Right ventricle myocardium superior (tissue), 1 donor: Measurements from ENCODE around the gene AGBL3. TPM values are rescaled to one million over a fixed set of nuclear protein-coding genes. Genes with fewer than 3 reads are reported as not detected.
"Not testable (repeated sequence)": the region's sequence is repeated elsewhere in the genome, so short reads cannot be mapped to it uniquely, and the experiment has no call there.

ENCODE experiments used
- ATAC-seq: fragments of 200-7000 bp; cut with Tn5 transposase; one replicate; pipeline ENCODE4 v1.9.1; 2020; ENCODE audit warnings: mild to moderate bottlenecking; ENCODE audit not compliant: poor library complexity
- DNase-seq: peaks from one replicate; pipeline ENCODE4 v3.0.0-alpha.2; 2020
- intact Hi-C: fragments of 100-400 bp; cut with DNase I; formaldehyde crosslinking; loops from one replicate; pipeline ENCODE4 v1.11.2; 2022
- total RNA-seq: library from RNA; stranded (reverse); fragmentation: NEBNext Ultra II Directional; extraction: Animal tissue kit (Norgen Biotek cat#: 25700); gene quantifications from one replicate; pipeline ENCODE4 v1.2.1, GENCODE V29; 2021
- donor health status: DM: no; HTN: yes; CAD: no; lungs with severe emphysema.

Gene AGBL3
- total RNA-seq, 1 donor from 2014 or later = 1.2 TPM

DNA sequence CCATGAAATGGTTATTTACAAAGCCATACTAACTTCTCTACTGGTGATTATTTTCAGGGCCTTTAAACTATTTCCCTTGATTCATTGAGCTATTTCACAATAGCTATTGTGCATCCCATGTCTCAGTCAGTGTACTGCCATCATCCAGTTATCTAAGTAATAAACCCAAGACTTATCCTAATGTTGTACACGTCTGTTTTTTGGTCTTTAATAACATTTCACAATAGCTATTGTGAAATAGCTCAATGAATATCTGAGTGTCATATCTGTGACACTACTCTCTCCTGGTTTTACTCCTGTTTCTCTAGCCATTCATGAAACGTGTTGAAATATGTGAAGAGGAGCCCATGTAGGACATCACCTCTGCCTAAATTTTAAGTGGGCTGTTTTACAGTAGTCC, 125.1 kb downstream of the AGBL3 start:
- ATAC-seq = no peak
- intact Hi-C loops = no loop called here
- DNase-seq = no peak

DNA sequence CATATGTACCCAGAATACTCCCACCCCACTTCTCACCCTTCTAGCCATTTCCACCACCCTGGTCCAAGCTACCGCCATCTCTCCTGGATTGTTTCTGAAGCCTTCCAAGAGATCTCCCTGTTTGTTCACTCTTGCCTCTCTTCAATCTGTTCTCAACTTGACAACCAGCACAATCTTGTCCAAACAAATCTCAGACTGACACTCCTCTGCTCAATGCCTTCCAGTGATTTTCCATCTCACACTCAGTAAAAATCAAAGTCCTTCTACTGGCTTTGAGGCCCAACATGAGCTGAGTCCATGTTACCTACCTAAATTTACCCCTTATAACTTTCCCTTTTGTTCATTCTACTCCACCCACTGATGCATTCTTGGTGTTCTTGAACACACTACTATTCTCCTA, 128.3 kb downstream of the AGBL3 start:
- intact Hi-C loops = no loop called here
- DNase-seq (no peak), ATAC-seq (no peak)

DNA sequence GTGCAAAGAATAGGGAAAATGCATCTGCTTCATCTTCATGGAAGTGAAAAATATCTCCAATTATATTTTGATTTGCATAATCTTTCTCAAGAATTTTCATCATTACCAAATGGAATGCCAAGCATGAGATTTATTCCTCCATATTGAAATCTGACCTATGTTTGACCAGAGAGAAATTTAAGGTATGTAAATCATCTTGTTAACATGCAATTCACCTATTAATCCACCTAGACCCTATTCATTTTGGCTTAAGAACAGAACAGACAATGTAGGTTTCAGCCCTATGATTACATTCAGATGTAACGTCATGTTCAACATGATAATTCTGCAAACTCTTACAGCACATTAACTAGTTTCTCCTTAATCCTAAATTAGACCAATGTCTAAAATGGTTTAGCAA, 130.8 kb downstream of the AGBL3 start:
- no peak for DNase-seq
- intact Hi-C loops = no loop called here
- no peak for ATAC-seq

DNA sequence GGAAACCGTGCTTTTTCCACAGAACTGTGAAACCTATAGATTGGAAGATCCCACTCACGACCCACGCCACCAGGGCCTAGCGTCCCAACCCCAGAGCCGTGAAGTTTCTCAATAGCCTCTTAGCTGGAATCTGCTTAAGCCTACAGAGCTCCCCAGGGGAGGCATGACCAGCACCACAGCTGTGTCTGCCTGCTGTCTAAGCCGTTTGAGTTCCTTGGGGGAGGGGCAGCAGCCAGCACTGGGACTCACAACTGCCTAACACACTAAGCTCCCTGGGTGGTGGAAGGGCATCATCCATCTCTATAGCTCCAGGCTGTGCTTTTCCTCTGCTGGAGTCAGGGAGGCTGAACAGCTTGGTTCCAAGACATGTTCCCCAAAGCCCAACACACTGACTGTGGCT, 135.6 kb downstream of the AGBL3 start:
- ATAC-seq (no peak), DNase-seq (no peak)
- intact Hi-C loops = no loop called here

DNA sequence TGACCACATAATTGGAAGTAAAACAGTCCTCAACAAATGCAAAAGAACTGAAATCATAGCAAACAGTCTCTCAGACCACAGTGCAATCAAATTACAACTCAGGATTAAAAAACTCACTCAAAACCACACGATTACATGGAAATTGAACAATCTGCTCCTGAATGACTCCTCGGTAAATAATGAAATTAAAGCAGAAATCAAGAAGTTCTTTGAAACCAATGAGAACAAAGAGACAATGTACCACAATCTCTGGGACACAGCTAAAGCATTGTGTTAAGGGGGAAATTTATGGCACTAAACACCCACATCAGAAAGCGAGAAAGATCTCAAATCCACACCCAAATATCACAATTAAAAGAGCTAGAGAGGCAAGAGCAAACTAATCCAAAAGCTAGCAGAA, 138.3 kb downstream of the AGBL3 start:
- intact Hi-C loops, ATAC-seq: not testable (repeated sequence)

DNA sequence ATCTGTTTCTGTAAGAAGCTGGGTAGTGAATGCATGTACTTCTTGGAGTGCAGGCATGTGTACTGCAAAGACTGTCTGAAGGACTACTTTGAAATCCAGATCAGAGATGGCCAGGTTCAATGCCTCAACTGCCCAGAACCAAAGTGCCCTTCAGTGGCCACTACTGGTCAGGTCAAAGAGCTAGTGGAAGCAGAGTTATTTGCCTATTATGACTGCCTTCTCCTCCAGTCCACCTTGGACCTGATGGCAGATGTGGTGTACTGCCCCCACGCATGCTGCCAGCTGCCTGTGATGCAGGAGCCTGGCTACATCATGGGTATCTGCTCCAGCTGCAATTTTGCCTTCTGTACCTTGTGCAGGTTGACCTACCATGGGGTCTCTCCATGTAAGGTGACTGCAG, 142.6 kb downstream of the AGBL3 start:
- intact Hi-C loops = no loop called here
- ATAC-seq (no peak), DNase-seq (no peak)

More for the DNA sequence above, 138.3 kb downstream of the AGBL3 start:
- not testable (repeated sequence) for DNase-seq

DNA sequence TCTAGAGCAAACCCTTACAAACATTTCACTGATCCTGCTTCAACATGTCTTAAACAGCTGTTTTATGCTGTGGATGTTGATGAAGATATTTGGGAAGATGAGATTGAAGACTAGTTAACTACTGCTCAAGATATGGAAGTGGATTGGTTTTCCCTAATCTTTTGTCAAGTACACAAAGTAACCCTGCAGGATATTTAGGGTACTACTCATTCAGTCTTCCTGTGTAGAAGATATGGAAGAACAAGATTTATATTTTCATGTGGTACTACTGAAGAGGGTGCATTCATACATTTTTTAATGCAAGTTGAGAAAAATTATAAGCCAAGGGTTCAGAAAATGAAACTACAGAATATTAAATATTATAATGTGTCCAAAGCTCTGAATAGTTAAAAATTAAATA, 143.3 kb downstream of the AGBL3 start:
- DNase-seq = no peak
- intact Hi-C loops = no loop called here
- ATAC-seq = no peak

DNA sequence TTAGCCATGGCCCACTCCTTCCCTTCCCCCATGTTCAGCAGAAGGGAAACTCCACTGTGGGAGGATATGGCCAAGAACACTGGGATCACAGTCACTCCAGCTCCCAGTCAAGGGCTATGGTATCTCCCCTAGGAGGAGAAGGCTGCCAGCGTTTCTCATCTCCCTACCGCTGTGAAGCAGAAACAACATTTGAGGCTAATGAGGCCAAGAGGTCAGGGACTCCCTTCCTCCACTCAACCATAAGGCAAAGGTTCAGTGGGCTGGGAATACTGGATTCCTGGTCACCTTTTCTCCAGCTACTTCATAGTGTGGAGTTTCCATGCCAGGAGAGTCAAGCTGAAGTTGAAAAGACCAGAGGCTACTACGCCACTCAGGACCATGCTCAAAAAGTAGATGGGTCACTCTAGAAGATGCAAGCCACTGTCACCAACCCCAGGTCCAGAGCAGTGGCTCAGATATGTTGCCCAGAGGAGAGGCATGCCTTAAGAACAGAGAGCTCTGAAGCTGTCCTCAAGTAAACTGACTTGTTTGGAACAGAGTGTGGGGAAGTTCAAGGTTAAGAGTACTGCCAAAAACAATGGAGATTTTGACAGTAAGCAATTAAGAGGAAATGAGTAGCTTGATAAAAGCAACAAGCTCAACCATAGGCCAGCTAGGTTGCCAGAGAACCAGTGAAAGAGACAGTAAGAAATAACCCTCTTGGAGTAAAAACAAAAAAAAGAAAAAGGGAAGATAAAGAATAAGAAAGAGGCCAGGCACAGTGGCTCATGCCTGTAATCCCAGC, 157.8 kb downstream of the AGBL3 start:
- peak; percentile 13 for ATAC-seq
- no peak for DNase-seq
- intact Hi-C loops = no loop called here

DNA sequence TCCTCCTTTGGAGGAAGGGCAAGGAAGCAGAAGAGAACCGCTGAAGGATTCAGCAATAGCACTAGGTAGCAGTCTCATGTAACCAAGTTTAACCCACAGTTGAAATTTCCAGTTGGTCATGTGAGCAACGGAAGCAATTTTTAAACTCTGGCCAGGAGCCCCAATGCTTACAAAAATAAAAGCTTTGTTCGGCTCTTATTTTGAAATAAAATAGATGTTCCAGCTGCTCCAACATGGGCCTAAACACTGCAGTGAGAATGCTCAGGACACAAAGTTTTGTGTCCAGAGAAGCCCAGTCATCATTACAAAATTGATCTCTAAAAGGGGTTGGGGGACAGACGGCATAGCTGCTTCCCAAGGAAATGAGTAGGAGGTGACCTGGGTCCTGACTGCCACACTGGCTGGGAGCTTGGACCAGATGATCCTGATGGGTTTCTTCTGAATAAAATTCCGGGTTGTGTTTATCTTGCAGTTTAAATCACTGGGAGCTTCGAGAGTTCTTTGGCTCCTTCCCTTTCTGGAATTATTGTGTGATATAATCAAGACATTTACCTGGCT, 161.1 kb downstream of the AGBL3 start:
- ATAC-seq = peak; percentile 71
- intact Hi-C loops = no loop called here

DNA sequence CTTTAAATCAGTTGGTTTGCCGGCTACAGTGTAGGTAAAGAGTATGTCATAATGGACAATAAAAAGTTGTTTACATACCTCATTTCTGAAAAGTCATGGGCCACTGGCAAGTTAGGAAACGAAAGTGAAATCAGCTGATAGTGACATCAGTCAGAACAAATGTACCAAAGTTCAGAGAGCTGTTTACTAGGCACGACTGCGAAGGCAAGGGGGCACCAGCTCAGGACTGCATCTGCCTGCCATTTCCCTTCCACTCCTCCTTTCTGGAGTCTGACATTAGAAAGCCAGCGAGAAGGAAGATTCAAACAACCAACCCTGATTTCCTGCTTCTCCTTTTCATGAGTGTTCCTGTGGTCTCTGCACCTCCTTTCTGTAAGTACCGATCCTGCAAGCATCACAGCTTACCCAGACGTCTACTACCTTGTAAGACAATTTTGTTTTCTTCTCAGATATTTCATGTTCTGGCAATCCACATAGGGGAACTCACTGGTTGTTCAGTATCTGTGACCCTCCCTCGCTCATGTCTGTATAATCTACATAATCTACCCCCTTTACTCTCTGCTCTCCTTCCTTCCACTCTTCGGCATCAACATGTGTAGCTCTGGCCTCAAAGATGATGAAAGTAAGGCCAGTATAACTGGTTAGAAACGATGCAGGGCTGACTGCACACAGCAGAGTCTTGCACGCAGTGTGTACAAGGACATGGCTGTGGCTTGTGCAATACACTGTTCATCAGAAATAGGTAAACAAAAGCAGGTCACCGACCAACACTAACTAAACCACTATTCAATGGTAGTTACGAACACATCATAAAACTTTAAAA, 161.8 kb downstream of the AGBL3 start, which contains the start of gene TMEM140:
TMEM140 (plus strand) TSS at position 174 of the 823 bp plus-strand sequence. CDS start 16,370 bp downstream, outside the sequence.
- intact Hi-C loops = no loop called here
- ATAC-seq (peak; percentile 88), DNase-seq (peak; percentile 59)

More for the DNA sequence above, 161.1 kb downstream of the AGBL3 start:
- no peak for DNase-seq

DNA sequence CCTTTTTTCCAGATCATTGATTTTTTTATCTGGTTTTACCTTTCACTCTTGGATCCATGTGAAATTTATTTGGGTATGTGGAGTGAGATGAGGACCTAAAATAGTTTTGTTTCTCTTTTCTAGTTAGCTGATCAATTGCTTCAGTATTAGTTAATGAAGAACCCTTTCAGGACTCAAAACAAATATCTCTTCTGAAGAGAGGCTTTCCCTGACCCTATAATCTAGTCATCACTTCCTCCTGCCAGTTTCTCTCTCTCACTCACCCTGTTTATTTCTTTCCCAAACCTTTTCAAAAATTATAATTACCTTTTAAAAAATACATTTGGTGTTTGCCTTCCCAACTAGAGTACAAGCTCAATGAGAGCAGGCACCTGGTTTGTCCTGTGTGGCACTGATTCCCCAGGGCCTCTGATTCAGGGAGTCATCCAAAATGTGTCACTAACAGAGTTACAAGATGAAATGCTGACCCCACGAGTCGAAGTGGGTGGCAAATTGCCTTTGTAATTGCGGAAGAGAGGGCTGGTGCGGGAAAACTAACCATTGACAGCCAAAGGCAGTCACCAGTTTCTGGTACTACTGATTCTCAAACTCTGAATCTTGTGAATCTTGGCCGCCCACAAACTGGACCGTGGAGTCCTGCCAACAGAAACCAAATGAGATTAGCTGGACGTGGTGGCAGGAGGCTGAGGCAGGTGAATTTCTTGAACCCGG, 163.9 kb downstream of the AGBL3 start:
- no peak for ATAC-seq
- intact Hi-C loops = loop anchor here (5.0 kb wide), 1 partner anchor 163 kb away; the partner anchor contains the start of gene AGBL3
- DNase-seq = peak; percentile 41

DNA sequence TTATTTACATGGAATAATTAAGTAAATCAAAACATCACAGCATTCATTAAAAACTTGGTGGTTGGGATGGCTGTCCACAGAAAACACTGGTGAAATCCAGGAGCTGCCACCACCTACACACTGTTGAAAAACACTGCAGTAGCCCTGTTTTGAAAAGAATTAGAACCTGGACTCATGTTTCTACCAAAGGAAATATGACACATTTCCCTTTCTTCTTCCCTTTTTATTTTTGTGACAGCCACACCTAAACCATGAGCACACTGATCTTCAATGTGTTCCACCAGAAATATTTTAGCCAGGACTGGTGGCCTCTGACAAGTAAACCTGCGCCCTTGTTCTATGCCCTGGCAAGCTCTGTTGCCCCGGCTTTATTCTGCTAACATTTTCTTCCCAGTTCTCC, 164.8 kb downstream of the AGBL3 start:
- intact Hi-C loops = loop anchor here (5.0 kb wide), 1 partner anchor 164 kb away; the partner anchor contains the start of gene AGBL3
- ATAC-seq = no peak
- no peak for DNase-seq

DNA sequence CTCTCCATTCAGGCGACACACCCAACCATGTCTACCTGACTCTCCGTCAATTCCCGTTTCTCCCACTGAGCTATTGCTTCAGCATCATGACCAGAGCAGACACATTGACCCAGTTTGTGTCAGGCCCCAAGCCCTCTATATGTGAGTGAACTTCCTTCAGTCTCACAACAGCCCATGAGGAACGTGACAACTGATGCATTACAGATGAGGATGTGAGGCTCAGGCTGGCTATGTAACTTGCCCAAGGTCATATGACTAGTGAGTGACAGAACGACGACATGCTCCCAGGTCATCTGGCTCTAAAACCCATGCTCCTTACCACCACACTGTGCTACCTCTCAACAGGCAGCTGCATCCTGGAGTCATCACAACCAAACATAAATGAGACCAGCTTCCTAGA, 165.2 kb downstream of the AGBL3 start:
- DNase-seq = no peak
- intact Hi-C loops = loop anchor here (5.0 kb wide), 1 partner anchor 164 kb away; the partner anchor contains the start of gene AGBL3
- ATAC-seq = no peak

DNA sequence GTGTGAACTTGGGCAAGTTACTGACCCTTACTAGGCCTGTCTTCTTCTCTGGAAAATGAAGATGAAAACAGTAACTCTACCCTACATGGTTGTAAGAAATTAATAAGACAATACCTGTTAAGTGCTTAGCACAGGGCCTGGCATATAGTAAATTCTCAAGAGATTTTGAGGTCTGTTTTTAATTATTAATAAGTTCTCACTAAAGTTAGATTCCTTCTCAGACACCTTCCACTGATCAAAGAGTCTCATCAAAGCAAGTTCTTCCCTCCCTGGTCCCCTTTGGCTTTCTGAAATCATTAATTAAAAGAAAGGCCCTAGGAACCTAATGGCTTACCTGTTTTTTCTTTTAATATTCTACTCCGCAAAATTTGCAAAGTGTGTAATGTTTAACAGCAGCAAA, 166.1 kb downstream of the AGBL3 start:
- DNase-seq (no peak), ATAC-seq (no peak)
- intact Hi-C loops = loop anchor here (5.0 kb wide), 1 partner anchor 165 kb away; the partner anchor contains the start of gene AGBL3

DNA sequence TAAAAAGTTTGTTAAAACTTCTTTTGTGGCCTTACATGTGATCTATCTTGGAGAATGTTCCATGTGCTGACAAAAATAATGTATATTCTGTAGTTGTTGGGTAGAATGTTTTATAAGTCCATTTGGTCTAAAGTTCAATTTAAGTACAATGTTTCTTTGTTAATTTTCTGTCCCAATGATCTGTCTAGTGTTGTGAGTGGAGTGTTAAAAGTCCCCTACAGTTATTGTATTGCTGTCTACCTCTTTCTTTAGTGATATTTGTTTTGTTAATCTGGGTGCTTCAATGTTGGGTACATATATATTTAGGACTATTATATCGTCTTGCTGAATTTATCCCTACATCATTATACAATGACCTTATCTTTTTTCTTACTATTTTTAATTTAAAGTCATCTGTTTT, 168.4 kb downstream of the AGBL3 start:
- DNase-seq (no peak), ATAC-seq (no peak)
- intact Hi-C loops = loop anchor here (5.0 kb wide), 1 partner anchor 167 kb away; the partner anchor contains the start of gene AGBL3

DNA sequence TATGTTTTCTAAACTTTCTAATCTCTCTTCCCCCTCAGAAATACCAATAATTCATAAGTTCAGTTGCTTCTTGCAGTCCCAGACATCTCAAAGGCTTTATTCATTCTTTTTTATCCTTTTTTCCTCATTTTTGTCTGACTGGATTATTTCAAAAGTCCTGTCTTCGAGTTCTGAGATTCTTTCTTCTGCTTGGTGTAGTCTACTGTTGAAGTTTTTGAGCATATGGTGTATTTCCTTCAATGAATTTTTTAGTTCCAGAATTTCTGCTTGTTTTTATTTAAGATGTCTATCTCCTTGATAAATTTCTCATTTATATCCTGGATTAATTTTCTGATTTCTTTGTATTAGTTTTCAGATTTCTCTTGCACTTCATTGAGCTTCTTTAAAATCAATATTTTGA, 170.0 kb downstream of the AGBL3 start:
- intact Hi-C loops = no loop called here
- ATAC-seq (no peak), DNase-seq (no peak)

DNA sequence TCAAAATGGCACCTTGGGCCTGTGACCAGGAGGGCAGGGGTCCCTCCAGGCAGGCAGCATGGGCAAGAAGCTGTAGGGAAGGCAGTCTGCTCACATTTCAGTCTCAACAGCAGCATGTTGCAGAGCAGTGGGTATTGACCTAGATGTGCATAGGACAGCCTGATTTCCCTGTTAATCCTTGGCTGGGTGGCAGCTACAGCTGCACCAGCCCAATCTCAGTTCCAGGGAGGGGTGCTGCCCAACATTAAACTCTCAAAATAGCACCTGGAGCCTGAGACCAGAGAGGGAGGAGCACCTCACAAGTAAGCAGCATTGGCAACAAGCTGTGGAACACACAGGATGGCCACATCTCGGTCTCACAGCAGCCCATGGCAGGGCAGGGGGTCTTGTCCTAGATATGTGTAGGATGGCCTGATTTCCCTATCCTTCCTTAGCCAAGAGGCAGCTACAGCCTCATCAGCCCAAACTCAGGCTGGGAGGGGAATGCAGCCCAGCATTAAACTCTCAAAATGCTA, 171.9 kb downstream of the AGBL3 start:
- intact Hi-C loops = no loop called here
- ATAC-seq (peak; percentile 63), DNase-seq (no peak)

DNA sequence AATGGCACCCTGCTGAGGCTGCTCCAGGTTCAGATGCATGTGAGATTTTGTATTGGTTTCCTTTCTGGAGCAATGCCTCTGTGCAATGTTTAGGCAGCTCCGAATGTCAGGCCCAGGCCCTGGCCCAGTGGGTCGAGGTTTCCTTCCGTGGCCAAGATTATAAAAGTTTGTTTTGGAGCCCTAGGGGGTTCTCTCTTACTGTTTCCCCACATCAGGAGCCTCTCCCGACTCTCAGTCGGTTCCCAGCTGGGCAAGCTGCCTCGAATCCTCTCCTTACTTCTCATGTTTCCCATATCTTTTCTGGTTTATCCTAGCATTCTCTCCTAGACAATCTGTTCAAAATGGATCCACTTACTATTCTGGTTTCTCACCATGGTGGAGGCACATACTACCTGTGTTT, 172.6 kb downstream of the AGBL3 start:
- ATAC-seq (no peak), DNase-seq (no peak)
- intact Hi-C loops = no loop called here
